Panc1 (cell line): ENCODE data around the gene SLC35G2.

Source experiments
- SIN3A ChIP-seq: IDR thresholded peaks from 2 replicates; pipeline ENCODE4 v1.6.1; 2012; ENCODE audit warnings: low read depth, mild to moderate bottlenecking, low read length, moderate library complexity, borderline replicate concordance; ENCODE audit not compliant: insufficient read depth
- TF ChIP-seq, protein P1 (sequence below): fragments of 450-650 bp; IDR thresholded peaks from 2 replicates; pipeline ENCODE4 v1.5.1; 2017; ENCODE audit warnings: mild to moderate bottlenecking

DNA sequence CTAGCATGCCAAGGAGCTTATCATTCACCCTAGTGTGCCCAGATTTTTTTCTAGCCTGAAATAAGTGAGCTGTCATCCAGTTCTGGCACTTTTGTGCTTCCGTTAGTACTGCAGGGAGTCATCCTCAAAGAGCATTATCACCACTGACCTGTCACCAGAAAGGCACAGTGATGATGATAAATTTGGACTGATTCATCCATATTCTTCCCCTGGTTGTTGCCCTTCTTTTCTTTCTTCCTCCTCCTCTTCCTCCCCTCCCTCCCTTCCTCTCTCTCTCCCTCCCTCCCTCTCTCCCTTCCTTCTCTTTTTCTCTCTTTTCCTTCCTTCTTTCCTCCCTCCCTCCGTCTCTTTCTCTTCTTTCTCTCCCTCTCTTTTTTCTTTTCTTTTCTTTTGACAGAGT lies 21.3 kb downstream of the SLC35G2 start:
- TF ChIP-seq, protein P1, sequence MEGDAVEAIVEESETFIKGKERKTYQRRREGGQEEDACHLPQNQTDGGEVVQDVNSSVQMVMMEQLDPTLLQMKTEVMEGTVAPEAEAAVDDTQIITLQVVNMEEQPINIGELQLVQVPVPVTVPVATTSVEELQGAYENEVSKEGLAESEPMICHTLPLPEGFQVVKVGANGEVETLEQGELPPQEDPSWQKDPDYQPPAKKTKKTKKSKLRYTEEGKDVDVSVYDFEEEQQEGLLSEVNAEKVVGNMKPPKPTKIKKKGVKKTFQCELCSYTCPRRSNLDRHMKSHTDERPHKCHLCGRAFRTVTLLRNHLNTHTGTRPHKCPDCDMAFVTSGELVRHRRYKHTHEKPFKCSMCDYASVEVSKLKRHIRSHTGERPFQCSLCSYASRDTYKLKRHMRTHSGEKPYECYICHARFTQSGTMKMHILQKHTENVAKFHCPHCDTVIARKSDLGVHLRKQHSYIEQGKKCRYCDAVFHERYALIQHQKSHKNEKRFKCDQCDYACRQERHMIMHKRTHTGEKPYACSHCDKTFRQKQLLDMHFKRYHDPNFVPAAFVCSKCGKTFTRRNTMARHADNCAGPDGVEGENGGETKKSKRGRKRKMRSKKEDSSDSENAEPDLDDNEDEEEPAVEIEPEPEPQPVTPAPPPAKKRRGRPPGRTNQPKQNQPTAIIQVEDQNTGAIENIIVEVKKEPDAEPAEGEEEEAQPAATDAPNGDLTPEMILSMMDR, result no peak
- no peak for TF ChIP-seq SIN3A
